Ascending aorta (tissue), 2 donors: ENCODE measurements around the gene LARGE1. TPM values are rescaled to one million over a fixed set of nuclear protein-coding genes. Genes with fewer than 3 reads are reported as not detected.

Experiments used
- DNase-seq, 2 donors: peaks; one replicate each; pipeline ENCODE4 v3.0.0-alpha.2; 2019; ENCODE audit warnings: low spot score in 2 of 2
- H3K27ac ChIP-seq, 2 donors: fragments of 200-600 bp; sonication (generic); one replicate each; pipeline ENCODE4 v1.5.1; 2016 to 2017; ENCODE audit warnings: mild to moderate bottlenecking in 1 of 2
- H3K27me3 ChIP-seq: fragments of 200-600 bp; sonication (generic); one replicate; pipeline ENCODE4 v1.5.1; 2017
- H3K36me3 ChIP-seq, 2 donors: fragments of 200-600 bp; sonication (generic); one replicate each; pipeline ENCODE4 v1.5.1; 2016
- H3K4me1 ChIP-seq, 2 donors: fragments of 200-600 bp; sonication (generic); one replicate each; pipeline ENCODE4 v1.5.1; 2016 to 2017; ENCODE audit warnings: mild to moderate bottlenecking in 1 of 2
- H3K4me3 ChIP-seq, 2 donors: fragments of 200-600 bp; sonication (generic); one replicate each; pipeline ENCODE4 v1.5.1; 2016 to 2017; ENCODE audit warnings: mild to moderate bottlenecking in 1 of 2
- H3K9me3 ChIP-seq, 2 donors: fragments of 200-600 bp; sonication (generic); one replicate each; pipeline ENCODE4 v1.5.1; 2016
- CTCF ChIP-seq, 3 experiments: fragments of 200-600 bp in 2 of 3; fragments of 450-650 bp in 1 of 3; sonication (generic) in 2 of 3; IDR thresholded peaks; one replicate each; pipeline ENCODE4 v1.5.1; 2016 to 2019; ENCODE audit warnings: antibody characterized with exemption in 3 of 3, mild to moderate bottlenecking in 1 of 3, moderate library complexity in 1 of 3
- intact Hi-C: fragments of 100-400 bp; cut with DNase I; formaldehyde crosslinking; loops from one replicate; pipeline ENCODE4 v1.15.1; 2023
- total RNA-seq: library from RNA; depleted of rRNA; stranded (reverse); fragments of >200 nt; gene quantifications from one replicate; pipeline ENCODE4 v1.1.0, GENCODE V29; 2016

Gene LARGE1
- total RNA-seq, 1 donor from 2014 or later, result 40.6 TPM

- H3K36me3 ChIP-seq, result no peaks in the 10 kb centered on the region
- no peak overlapping the region for H3K27ac ChIP-seq
- H3K9me3 ChIP-seq, result peaks cover 6 to 29% of the 10 kb centered on the region in 2 donors
- H3K4me3 ChIP-seq, result no peak overlapping the region
- intact Hi-C loops, result no loop called here
- TF ChIP-seq CTCF (IDR thresholded peaks at IDR 0.05), result no peak
- DNase-seq, result no peak
- no peaks in the 10 kb centered on the region for H3K4me1 ChIP-seq
- no peaks in the 10 kb centered on the region for H3K27me3 ChIP-seq
Observed at GRCh38 chr22:33227791-33228190, 692.5 kb downstream of the LARGE1 start.

GRCh38 chr22:33224841-33225240 lies 695.4 kb downstream of the LARGE1 start:
- Histone ChIP-seq H3K4me3 (no peak overlapping the region), H3K27me3 (no peaks in the 10 kb centered on the region), H3K4me1 (no peaks in the 10 kb centered on the region), H3K27ac (no peak overlapping the region), H3K36me3 (no peaks in the 10 kb centered on the region), H3K9me3 (peaks cover 0 to 14% of the 10 kb centered on the region in 2 donors)
- no peak for DNase-seq
- intact Hi-C loops, result no loop called here
- TF ChIP-seq CTCF (IDR thresholded peaks at IDR 0.05), result no peak
